T-helper 2 cell treated with Interferon-gamma antibody and Interleukin-4, amounts not matched to agents 100 ng/mL and 5 ng/mL, for 36 hours (primary cell): Measurements from ENCODE around the gene NOS3. TPM values are rescaled to one million over a fixed set of nuclear protein-coding genes. Genes with fewer than 3 reads are reported as not detected.

Experiments used
- intact Hi-C: fragments of 100-400 bp; cut with micrococcal nuclease; formaldehyde crosslinking; loops from one replicate; pipeline ENCODE4 v1.15.1; 2023
- total RNA-seq: library from RNA; stranded (reverse); gene quantifications from 2 replicates; pipeline ENCODE4 v1.2.3, GENCODE V29; 2022

The NOS3 gene
- total RNA-seq, 1 donor from 2014 or later = 17.4 TPM

DNA sequence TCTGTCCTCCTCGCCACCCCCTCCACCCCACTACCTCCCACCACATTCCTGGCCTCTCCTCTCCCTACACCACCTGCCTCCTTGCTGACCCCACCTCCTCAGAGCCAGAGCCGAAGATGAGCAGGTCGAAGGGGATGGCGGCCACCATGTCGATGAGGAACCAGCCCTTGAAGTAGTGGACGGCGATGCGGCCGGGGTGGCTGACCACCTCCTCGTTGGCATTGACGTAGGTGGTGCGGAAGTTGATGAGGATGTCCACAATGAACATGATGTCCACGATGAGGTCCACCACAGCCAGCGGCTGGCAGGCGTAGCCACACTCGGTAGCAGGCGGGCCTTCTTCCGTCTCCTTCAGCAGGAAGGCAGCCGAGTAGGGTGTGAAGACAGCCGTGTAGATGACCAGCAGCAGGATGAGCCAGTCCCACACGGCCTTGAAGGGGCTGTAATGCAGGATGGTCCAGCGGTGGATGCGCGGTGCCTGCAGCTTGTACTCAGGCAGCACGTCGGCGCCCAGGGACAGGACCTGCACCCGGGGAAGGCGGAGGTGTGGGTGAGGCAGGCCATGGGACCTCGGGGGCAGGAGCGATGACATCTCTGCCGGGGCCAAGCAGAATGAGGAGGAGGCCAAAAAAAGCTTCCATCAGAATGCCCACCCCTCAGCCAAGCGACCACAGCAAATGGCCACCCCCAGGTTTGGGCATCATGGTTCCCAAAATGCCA is 38.3 kb upstream of the NOS3 start:
- intact Hi-C loops = no loop called here

DNA sequence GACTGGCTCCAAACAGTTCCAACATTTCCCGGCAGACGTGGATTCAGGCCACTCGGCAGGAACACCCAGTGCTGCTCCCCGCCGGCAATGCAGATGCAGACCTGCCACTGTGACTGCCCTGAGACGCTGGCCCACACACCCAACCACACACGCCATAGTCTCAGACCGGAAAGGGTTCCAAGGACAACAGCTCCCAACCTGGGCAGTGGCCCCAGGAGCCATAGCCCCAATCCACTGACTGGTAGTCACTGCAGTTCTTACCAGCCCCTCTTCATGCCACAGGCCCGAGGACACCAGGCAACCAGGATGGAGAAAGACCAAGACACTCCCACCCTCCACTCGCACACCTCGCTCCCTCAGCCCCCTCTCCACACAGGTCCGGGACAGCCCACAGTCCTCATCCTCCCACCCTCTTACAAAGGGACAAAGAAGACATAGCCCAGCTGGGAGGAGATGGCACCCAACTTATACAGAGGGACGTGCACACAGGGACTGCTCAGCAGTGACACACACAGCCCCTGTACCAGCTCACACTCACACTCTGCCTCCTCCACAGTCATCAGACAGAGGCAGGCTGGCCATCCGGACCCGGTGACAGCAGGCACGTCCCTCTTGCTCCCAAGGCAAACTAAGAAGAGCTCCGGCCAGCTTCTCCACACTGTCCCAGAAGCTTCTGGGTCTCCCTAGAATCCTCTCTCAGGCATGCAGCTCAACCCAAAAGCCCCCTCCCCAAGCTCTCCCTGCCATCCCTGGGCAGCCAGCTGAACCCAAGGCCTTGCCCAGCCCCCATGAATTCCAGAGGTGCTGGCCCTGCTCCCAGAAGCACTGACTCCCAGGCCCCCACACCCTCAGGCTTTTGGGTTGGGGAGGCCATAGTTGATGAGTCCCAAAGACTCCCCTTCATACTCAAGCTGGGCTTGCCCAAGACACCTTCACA is 37.5 kb upstream of the NOS3 start:
- intact Hi-C loops = no loop called here

DNA sequence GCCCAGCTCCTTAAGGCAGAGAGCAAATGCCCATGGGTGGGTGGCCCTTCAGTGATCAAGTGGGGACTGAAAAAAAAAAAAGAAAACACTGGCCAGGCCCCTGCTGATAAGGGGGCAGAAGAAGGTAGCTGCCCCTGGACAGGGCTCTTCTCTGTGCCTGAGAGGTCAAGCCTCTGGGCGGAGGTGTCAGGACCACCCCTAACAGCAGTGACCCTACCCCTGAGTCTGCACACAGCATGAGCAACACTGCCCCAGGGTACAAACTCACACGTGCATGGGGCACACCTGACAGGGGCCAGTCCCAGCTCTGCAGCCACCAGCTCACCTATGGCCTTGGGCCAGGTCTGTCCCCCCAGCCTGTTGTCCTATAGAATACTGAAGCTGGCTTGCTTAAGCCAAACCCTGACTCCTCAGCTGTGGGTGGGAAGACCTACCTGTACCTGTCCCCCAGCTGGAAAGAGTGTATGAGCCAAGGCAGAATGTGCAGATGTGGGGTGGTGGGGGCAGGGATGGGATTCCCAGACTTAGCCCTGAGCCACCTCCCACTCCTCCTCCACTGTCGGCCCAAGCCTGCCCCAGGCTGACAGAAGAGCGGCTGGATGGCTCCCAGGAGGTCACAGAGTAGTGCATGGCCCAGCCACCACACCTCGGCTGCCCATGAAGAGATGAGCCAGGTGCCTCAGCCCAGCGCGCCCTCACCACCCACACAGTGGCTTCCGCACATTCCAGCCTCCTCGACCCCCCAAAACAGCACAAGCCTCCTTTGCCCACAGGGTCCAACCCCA is 36.4 kb upstream of the NOS3 start:
- intact Hi-C loops = no loop called here

DNA sequence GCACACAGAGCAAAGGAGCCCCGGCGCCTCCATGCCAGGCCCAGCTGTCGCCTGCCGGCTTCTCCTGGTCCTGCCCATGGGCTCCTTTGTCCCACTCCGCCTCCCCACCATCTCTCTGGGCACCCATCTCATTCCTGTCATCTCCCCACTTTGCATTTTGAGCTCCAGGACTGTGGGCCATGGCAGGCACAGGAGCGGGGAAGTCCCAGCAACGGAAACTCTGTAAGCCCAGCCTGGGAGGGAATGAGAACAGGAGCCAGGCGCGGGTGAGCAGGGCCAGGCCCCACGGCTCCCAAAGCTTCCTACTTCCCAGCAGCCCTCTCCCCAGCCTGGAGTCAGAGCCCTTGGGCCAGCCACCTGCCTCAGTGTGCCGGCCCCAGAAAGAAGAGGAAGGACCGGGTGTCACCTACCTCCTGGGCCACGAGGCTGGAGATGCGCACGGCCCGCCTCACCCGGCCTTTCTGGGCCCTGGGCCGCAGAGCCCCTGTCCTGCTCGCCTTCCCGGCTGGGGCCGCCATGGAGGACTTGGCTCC is 35.8 kb upstream of the NOS3 start:
- intact Hi-C loops = no loop called here

DNA sequence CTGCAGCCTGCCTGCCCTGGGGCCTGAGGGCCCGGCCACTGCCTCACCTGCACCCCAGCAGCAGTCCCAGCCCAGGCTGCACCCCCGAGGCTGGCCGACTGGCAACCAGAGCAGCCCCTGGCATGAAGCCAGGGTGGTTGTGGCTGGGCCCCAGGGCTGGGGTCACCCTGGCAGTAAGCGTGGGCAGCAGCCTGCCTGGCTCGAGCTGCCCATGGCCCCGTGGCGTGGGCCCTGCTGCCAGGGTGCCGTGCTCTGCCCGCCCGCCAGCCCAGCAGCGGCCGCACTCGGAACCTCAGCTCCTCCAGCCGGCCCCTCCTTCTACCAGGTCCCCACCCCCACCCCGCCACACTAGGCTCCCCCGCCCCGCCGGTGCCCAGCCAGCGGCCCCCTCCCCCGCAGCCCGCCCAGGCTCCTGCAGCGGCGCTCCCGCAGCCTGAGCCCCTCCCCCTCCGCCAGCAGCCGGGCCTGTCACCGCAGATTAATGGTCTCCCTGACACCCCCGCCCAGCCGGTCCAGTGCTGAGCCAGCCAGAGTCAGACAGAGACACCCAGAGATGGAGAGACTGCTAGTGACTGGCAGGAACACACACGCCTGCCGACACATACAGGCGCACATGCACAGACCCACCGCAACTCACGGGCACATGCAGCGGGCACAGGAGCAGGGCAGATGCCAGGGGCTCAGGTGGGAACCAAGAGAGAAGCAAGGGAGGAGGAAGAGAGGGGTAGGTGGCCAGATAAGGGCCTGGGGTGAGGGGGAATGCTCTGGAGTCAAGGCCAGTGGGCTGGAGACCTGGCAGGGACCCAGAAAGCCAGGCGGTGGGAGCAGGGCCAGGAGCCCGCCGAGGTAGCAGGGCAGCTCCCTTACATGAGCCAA is 35.1 kb upstream of the NOS3 start:
- intact Hi-C loops = no loop called here

DNA sequence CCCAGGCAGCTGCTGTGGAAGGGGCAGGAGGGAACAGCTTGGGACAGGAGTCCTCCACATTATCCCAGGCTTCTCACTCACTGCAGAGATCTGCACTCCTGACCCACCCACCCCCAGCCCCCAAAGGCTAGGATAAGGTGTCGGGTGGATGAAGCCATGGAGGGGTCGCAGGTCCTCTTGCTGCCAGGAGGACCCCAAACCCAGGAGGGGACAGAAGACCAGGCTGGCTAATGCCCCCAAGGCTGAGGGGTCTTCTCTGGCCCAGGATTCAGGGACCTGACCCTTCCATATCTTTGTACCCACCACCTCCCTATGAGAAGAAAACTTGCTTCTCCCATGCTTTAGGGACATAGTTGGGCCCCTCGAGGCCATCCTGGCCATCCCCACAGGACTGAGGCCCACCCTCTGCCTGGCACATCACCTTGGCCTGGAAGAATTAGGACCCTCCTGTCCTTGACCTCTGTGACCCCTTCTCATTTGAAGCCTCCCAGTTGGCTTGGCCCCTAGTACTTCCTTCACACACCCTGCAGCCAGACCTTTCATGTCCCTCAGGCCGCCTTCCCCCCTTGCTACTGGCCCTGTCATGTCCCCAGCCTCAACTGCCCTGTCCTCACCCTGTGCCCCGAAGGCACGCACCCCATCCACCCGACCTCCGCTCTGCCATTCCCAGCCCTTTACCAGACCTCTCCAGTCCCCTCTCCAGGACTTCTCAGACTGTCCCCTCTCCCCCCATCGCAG is 34.3 kb upstream of the NOS3 start:
- intact Hi-C loops = no loop called here

DNA sequence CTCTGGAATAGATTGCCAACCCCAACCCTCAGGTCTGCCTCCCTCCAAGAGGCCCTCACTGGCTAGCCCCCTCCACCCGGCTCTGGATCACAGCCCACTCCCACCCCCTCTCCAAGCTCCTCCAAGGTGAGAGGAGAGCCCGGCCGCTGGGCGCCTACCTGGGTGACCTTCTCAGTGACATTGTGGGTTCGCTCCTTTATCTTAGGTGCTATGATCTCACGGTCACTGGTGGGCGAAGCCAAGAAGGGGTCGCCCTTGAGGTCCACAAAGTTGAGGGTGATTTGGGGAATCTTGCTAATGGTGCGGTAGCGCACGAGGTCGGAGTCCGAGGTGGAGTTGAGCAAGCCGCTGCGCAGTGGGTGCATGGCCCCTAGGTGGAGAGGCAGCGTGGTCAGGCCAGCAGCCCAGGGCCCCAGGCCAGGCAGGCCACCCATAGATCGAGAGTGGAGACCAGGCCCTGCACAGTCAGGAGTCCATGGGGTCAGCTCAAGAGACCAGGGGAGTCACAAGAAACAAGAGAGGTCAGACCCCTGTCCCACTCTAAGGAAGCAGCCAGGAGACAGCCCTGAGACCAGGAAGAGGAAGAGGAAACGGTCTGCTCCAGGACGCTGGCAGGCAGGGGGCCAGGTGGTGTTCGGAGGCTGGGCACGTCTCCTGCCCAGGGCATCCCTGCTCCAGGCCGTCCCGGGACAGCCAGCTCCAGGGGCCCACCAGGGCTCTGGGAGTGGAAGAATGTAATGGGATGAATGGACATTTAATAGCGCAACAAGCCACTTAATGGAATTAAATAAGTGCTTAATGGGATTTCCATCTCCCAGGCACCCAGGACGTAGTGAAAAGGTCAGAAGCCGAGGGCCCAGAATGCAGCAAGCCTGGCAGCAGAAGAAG is 33.4 kb upstream of the NOS3 start:
- intact Hi-C loops = no loop called here

DNA sequence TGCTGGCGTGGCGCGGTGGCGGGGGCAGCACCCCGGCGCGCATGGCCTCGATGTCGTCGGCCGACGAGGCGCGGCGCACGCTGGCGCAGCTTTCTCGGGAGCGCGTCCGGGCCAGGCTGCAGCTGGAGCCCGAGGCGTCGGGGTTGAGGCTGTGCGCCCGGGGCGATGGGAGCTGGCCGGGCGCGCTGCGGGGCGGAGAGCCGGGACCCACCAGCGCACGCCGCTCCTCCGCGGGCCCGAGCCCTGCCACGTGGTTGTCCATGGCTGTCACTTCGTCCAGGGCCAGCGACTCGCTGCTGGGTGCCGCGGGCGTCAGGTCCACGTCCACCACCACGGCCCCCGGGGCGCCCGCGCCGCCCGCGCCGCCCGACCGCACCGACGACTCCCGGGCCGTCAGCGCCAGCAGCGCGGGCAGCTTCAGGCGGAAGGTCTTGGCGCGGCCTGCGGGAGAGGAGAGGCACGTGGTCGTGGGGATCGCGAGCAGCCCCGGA is 32.7 kb upstream of the NOS3 start:
- intact Hi-C loops = no loop called here

DNA sequence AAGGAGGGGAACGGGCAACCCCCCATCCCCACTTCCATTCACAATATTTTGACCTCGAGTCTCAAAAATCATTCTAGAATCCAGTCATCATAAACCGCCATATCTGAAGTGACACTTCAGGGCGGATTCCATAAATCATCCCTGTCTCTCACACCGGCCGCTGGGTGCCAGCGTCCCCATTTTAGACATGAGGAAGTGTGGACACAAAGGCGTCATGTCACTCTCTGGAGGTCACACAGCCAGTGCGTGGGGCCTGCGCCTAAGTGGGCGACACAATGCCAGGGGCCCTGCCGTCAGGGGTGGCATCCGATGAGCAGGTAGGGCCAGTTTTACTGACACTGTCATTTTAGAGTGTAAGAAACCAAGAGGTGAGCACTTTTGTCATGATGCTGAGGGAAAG is 32.2 kb upstream of the NOS3 start:
- intact Hi-C loops = no loop called here

DNA sequence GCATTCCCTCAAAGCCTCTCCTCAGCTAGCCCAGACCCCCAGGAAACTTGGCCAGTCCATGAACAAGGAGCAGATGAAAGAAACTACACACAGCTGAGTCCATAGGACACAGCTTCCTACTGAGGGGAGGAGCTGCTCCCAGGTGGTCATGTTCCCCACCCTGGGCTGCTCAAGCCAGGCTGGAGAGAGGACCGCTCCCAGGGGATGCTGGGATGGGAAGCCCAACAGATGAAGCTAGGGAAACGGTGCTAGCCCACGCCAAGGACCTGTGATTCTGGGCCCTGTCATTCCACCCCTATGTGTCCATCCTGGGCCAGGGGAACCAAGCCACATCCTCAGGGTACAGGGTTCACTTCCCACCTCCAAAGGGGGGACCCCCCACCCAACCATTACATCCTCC is 31.7 kb upstream of the NOS3 start:
- intact Hi-C loops = no loop called here

DNA sequence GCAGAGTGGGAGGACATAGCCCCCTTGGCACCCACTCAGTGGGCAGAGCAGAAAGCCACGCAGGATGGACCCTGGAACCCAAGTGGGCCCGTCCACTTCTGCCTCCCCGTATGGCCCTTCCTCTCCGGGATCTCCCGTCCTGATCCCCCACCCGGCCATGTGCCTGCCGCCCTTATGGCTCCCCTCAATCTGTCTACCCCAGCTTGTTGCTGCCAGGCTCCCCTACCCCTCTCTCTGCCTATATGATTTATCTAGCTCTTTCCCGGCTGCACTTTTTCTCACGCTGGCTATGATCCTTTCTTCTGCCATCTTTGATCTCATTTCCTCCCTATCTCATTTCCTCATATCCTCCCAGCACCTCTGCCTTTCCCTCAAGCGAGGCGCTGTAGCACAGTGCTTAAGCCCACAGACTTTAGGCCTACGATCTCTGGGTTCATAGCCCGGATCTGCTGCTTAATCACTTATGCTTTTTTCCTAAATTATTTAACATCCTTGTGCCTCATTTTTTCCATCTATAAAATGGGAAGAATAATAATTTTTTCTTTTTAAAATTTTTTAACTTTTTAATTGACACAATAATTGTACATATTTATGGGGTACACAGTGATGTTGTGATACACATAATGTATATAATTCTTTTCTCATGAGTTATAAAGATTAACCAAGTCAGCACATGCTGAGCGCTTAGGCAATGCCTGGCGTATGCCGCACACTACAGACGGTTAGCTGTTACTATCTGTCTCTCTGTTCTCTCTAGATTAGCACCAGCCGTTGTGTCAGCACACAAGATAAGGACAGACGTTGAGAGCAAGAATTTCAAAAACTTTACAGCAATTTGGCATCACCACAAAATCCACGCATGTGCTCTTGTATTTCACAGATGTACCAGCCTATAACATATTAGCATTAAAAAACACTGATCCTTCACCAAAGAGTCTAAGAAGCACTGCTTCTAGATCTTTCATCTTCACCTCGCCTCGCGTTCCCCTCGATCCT is 30.8 kb upstream of the NOS3 start:
- intact Hi-C loops = no loop called here

DNA sequence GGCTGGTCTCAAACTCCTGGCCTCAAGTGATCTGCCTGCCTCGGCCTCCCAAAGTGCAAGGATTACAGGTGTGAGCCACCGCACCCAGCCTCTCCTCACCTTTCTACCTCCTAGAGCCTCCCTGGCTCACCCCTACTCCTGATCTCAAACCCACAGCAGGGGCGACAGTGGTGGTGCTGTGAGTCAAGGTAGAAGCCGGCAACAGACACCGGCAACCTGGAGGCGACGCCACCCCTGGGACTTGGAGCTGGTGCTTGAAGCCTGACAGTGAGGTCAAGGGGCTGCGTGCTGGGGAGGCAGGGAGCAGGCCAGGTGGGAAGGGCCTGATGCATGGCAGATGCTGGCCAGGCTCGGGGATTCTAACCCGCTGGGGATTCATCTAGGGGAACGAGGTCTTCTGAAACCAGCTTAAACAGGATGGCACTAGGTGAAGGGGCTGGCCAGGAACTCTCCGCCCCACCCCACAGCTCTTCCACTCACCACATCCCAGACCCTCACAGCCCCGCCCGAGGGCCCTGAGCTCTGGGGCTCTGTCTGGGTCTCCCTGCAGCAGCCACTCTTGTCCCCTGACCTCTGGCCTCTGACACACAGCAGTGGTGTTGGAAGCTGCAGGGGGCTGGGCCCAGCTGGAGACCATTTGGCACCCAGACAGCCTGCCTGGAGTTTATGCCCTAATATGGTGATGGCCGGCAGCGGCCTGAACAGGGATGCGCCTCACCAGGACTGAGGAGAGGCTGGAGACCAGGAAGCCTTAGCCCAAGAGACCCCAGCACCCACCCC is 29.1 kb upstream of the NOS3 start:
- intact Hi-C loops = loop anchor here (2.0 kb wide), 1 partner anchor 149 kb away; no protein-coding TSS in a partner anchor

DNA sequence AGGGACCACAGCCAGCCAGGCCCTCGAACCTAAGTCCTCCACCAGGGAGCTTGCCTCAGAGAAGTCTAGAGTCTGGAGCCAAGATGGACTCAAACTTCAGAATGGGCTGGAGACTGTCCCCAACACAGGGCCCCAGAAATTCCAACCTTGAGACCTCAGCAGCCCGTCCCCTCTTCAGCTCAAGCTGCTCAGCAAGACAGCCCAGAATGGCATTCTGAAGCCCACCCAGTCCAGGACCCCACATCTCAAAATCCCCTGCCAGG is 28.6 kb upstream of the NOS3 start:
- intact Hi-C loops = loop anchor here (2.0 kb wide), 1 partner anchor 149 kb away; no protein-coding TSS in a partner anchor

DNA sequence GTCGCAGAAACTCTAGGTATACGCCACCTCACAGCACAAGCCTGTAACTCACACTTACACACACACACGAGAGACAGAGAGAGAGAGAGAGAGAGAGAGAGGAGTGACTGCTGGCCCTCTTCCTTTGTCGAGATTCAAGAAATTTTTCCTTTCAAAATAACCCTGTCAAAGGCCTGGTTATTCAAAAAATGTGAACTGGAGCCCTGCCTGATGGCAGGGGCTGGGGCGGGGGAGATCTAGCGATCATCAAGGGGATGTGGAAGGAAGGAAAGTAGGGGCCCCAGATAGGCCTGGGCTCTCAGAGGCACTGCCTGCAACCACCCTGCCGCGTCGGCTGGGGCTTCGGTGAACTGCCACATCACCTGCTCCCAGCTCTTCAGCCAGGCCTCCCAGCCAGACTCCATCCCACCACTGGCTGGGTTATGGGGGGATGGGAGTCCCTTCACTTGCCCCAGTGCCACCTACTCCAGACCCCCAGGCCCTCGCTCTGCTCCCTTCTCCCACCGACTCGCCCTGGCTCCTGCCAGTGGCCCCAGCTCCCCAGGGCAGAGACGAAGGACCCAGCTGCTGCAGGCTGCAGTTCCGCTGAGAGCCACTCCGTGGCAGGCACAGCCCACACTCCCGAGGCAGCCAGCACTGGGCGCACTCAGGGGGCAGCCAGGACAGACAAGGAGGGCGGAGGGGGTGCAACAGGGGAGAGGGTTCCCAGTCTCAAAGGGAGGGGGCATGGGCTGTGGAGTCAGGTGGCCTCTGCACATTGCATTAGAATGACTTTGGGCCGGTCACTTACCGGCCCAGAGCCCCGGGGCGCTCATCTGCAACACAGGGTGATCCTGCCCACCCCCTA is 28.0 kb upstream of the NOS3 start:
- intact Hi-C loops = loop anchor here (1.0 to 2.0 kb wide), 3 partner anchors 26 to 148 kb away; no protein-coding TSS in a partner anchor

DNA sequence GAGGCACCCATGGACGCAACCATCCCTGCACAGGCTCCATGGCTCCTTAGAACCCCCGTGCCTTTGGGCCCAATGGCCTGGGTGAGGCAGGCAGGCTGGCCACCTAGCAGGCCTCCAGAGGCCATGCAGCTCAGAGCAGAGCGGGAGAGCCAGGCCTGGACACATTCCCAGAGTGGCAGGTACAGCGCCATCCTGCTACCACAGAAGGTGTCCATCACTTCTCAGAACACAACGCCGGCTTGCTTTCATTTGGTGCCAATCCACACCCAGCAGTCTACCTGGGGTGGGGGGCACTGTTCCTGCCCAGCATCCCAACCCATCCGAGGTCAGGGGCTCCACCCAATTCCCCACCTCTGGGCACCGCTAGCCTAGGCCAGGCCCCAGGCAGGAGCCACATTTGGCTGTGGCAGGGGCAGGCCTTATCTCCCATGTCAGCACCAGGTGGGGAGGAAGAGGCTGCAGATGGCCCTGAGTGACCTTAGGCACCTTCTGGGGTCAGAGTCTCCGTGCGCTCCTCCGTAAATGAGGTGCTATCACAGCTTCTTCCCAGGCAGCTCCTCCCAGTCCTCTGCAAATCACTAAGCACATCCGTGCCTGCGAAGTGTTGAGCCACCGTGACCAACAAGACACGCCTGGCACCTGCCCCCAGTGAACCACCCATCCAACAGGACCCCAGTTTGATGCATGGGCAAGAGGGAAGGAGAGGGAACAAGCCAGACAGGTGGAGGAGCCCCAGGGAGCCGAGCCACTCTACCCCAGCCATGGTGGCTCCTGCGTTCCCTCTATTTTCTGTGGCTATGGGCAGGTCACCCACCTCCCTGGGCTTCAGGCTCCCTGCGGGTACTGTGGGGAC is 26.9 kb upstream of the NOS3 start:
- intact Hi-C loops = loop anchor here (1.0 to 2.0 kb wide), 3 partner anchors 24 to 147 kb away; no protein-coding TSS in a partner anchor
